Keratinocyte (primary cell): ENCODE results near the gene LIN9. TPM values are rescaled to one million over a fixed set of nuclear protein-coding genes. Genes with fewer than 3 reads are reported as not detected.

Source experiments
- DNase-seq: peaks from one replicate; pipeline ENCODE4 v3.0.0-alpha.2; 2011; ENCODE audit warnings: low read depth, missing footprints, low spot score
- FAIRE-seq: peaks from 2 replicates; lab custom pipeline; 2011; peaks lifted over from hg19 to GRCh38; lab: Jason Lieb, UNC
- H2AFZ ChIP-seq: 2 replicates; pipeline ENCODE4 v1.6.0; 2012; ENCODE audit warnings: low read length, control low read depth, inconsistent platforms; ENCODE audit not compliant: control insufficient read depth
- H3K27ac ChIP-seq: 2 replicates; pipeline ENCODE4 v1.5.1; 2011; ENCODE audit warnings: low read length; ENCODE audit not compliant: control insufficient read depth, insufficient read depth
- H3K27me3 ChIP-seq: 3 replicates; pipeline ENCODE4 v1.6.0; 2011; ENCODE audit warnings: low read length; ENCODE audit not compliant: control insufficient read depth, insufficient read depth; ENCODE audit errors: extremely low read depth
- H3K36me3 ChIP-seq, 2 experiments: 2 replicates in 1 of 2; 3 replicates in 1 of 2; pipeline ENCODE4 v1.5.1; 2011; ENCODE audit warnings: low read length in 2 of 2, mild to moderate bottlenecking in 1 of 2; ENCODE audit not compliant: control insufficient read depth in 2 of 2, insufficient read depth in 2 of 2; ENCODE audit errors: extremely low read depth in 1 of 2
- H3K4me1 ChIP-seq: 3 replicates; pipeline ENCODE4 v1.5.1; 2011; ENCODE audit warnings: low read length; ENCODE audit not compliant: control insufficient read depth, insufficient read depth; ENCODE audit errors: extremely low read depth
- H3K4me2 ChIP-seq: 3 replicates; pipeline ENCODE4 v1.6.0; 2011; ENCODE audit warnings: low read depth, low read length; ENCODE audit not compliant: control insufficient read depth, insufficient read depth; ENCODE audit errors: extremely low read depth
- H3K4me3 ChIP-seq, 3 experiments: fragments of 200-600 bp in 1 of 3; sonication (generic) in 1 of 3; 2 replicates in 2 of 3; 3 replicates in 1 of 3; pipeline ENCODE4 v1.5.1; 2011 to 2016; ENCODE audit warnings: low read length in 3 of 3, mild to moderate bottlenecking in 3 of 3, control low read depth in 2 of 3, inconsistent platforms in 1 of 3, low read depth in 1 of 3, mixed read lengths in 1 of 3, mixed run types in 1 of 3, moderate library complexity in 1 of 3; ENCODE audit not compliant: control insufficient read depth in 2 of 3, insufficient read depth in 2 of 3; ENCODE audit errors: extremely low read depth in 1 of 3
- H3K79me2 ChIP-seq: 2 replicates; pipeline ENCODE4 v1.6.0; 2012; ENCODE audit warnings: low read length; ENCODE audit not compliant: control insufficient read depth, insufficient read depth
- H3K9ac ChIP-seq: 3 replicates; pipeline ENCODE4 v1.6.0; 2011; ENCODE audit warnings: low read length; ENCODE audit not compliant: control insufficient read depth, insufficient read depth; ENCODE audit errors: extremely low read depth
- H3K9me1 ChIP-seq: 3 replicates; pipeline ENCODE4 v1.6.0; 2011; ENCODE audit warnings: low read length; ENCODE audit not compliant: control insufficient read depth, insufficient read depth; ENCODE audit errors: extremely low read depth
- H3K9me3 ChIP-seq: 2 replicates; pipeline ENCODE4 v1.5.1; 2012; ENCODE audit warnings: low read depth, low read length; ENCODE audit not compliant: control insufficient read depth
- H4K20me1 ChIP-seq: 3 replicates; pipeline ENCODE4 v1.6.0; 2011; ENCODE audit warnings: low read length; ENCODE audit not compliant: control insufficient read depth, insufficient read depth; ENCODE audit errors: extremely low read depth
- CTCF ChIP-seq, 3 experiments: IDR thresholded peaks in 1 of 3; conservative IDR thresholded peaks in 1 of 3; optimal IDR thresholded peaks in 1 of 3; 2 replicates in 2 of 3; 3 replicates in 1 of 3; pipeline versions ENCODE3 to v1.5.1; 2011; ENCODE audit warnings: low read length in 3 of 3, mild to moderate bottlenecking in 3 of 3, moderate library complexity in 2 of 3, control low read depth in 1 of 3, inconsistent platforms in 1 of 3; ENCODE audit not compliant: insufficient read depth in 2 of 3; ENCODE audit errors: extremely low read depth in 1 of 3
- EZH2 ChIP-seq: IDR thresholded peaks from one replicate; pipeline ENCODE4 v1.6.1; 2012; ENCODE audit warnings: inconsistent platforms, mild to moderate bottlenecking, low read length, moderate library complexity
- dilution Hi-C: fragments of 300-500 bp; cut with MboI; formaldehyde crosslinking; loops from one replicate; pipeline ENCODE4 v1.7.0; 2020; ENCODE audit warnings: low sequenced_read_pairs; ENCODE audit not compliant: extremely low pct_ligation_motif_present
- polyA plus RNA-seq, 5 experiments: library from polyadenylated mRNA; depleted of rRNA in 3 of 5; stranded (reverse) in 3 of 5; stranded (forward) in 1 of 5; unstranded in 1 of 5; fragments of >200 nt; gene quantifications; 1 replicate in 1 of 5; 2 replicates in 3 of 5; 3 replicates in 1 of 5; pipeline versions ENCODE4 v1.2.1 to v1.2.3, GENCODE V29; 2011 to 2012; ENCODE audit warnings: missing spikeins in 2 of 5, low read depth in 1 of 5, low replicate concordance in 1 of 5

Gene LIN9
- polyA plus RNA-seq, 1 donor (not counting 4 experiments of a cell fraction or from before 2014, with no cell fraction given): 5.6 TPM

- Histone ChIP-seq H3K4me2 (no peak overlapping the region), H3K9me3 (no peaks in the 10 kb centered on the region), H3K27me3 (no peaks in the 10 kb centered on the region), H3K27ac (no peak overlapping the region), H3K4me3 (no peak overlapping the region), H3K79me2 (no peaks in the 10 kb centered on the region), H3K4me1 (peaks cover 10% of the 10 kb centered on the region), H3K36me3 (no peaks in the 10 kb centered on the region), H4K20me1 (no peaks in the 10 kb centered on the region), H2AFZ (no peak overlapping the region), H3K9me1 (no peaks in the 10 kb centered on the region), H3K9ac (no peak overlapping the region)
- no peak for TF ChIP-seq EZH2
- TF ChIP-seq CTCF (optimal IDR thresholded peaks at IDR 0.05 in 1 of 3, IDR thresholded peaks at IDR 0.05 in 1 of 3, conservative IDR thresholded peaks at IDR 0.05 in 1 of 3; ENCODE audit: extremely low read depth in 1 of 3, insufficient read depth in 2 of 3, low read length in 3 of 3): no peak
- dilution Hi-C loops: no loop called here
- DNase-seq: no peak
- FAIRE-seq: peak; percentile 66
Observed at GRCh38 chr1:226268421-226269124, 40.4 kb downstream of the LIN9 start.

- FAIRE-seq: no peak
- no peaks in the 10 kb centered on the region for H3K9me1 ChIP-seq
- no peak for TF ChIP-seq EZH2
- TF ChIP-seq CTCF (optimal IDR thresholded peaks at IDR 0.05 in 1 of 3, IDR thresholded peaks at IDR 0.05 in 1 of 3, conservative IDR thresholded peaks at IDR 0.05 in 1 of 3; ENCODE audit: extremely low read depth in 1 of 3, insufficient read depth in 2 of 3, low read length in 3 of 3): no peak
Observed at GRCh38 chr1:226261818-226262217, 47.1 kb downstream of the LIN9 start.

More at GRCh38 chr1:226261818-226262217, 47.1 kb downstream of the LIN9 start:
- Histone ChIP-seq H3K4me2 (no peak overlapping the region), H2AFZ (no peak overlapping the region), H3K4me1 (no peaks in the 10 kb centered on the region), H3K27me3 (no peaks in the 10 kb centered on the region), H3K9me3 (no peaks in the 10 kb centered on the region), H3K36me3 (no peaks in the 10 kb centered on the region), H3K4me3 (no peak overlapping the region), H3K27ac (no peak overlapping the region), H4K20me1 (no peaks in the 10 kb centered on the region), H3K79me2 (no peaks in the 10 kb centered on the region), H3K9ac (no peak overlapping the region)
- dilution Hi-C loops: no loop called here
- no peak for DNase-seq
